Dermis blood vessel endothelial cell (primary cell): ENCODE data around the gene OR4K15. TPM values are rescaled to one million over a fixed set of nuclear protein-coding genes. Genes with fewer than 3 reads are reported as not detected.
"Not testable (repeated sequence)": the region's sequence is repeated elsewhere in the genome, so short reads cannot be mapped to it uniquely, and the experiment has no call there.

Source experiments
- DNase-seq: peaks from one replicate; pipeline ENCODE4 v3.0.0; 2010
- total RNA-seq: library from RNA; depleted of rRNA; stranded (reverse); fragments of >200 nt; gene quantifications from 2 replicates; pipeline ENCODE4 v1.2.3, GENCODE V29; 2014

Gene OR4K15
- not detected in 2 replicates for total RNA-seq

- no peak for DNase-seq
Observed at GRCh38 chr14:19975291-19975690, at the start of gene OR4K15. OR4K15 (plus strand) TSS chr14:19975591; CDS start chr14:19975591, 0 bp downstream.

DNA sequence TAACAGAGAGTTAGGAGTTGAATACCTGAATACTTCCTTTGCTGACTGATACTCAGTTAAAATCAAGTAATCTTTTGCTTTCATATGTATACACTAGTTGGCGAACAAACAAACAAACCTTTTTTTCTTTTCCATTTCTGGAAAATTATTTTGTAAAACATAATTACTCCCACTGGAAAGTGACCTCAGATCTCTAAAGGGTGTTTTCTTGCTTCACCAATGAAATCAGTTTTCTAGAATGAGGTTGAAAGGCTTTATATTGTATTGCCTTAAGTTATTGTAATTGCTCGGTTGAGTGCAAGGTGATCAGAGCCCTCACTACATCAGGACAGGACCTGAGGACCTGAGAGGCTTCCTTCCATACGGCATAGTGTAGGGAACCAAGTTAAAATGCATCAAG is 44.8 kb upstream of the OR4K15 start, which contains the start of gene OR4K1:
OR4K1 (plus strand) TSS at position 301 of the 400 bp plus-strand sequence. CDS start 4,750 bp downstream, outside the sequence.
- no peak for DNase-seq

GRCh38 chr14:19941668-19942067 is 33.7 kb upstream of the OR4K15 start:
- DNase-seq, result no peak

GRCh38 chr14:19947413-19948090 is 27.8 kb upstream of the OR4K15 start:
- DNase-seq, result no peak

- DNase-seq, result no peak
Observed at GRCh38 chr14:19949218-19949617, 26.2 kb upstream of the OR4K15 start.

DNA sequence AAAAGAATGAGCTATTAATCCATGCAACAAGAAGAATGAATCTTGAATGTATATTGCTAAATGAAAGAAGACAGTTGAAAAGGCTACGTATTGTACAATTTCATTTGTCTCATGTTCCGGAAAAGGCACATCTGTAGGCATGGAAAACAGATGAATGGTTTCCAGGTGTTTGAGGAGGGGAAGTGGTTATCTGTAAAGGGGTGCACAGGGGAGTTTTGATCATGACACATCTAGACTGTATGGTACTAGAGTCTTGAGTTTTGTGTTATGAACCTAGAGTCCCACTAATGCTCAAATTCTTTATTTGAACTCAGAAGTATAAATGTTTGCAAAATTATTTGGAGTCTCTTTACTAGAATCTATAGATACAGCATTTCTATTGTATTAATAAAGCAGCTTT is 5.7 kb upstream of the OR4K15 start:
- not testable (repeated sequence) for DNase-seq

DNA sequence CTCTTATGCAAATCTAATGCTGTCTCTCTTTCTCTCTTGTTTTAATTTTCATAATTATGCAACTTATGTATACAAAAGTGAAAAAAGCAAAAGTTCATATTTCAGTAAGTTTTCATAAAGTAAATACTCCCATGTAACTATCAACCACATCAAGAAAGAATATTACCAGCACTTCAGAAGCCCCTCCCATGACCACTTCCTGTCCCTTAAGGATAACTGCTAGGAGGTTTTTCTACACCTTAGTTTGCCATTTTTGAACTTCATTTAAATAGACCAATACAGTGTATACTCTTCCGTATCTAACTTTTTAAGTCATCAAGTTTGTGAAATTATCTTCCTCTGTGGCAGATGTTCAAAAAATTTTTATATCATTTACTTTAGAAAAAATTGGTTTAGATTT is 547 bp upstream of the OR4K15 start:
- DNase-seq, result no peak

DNA sequence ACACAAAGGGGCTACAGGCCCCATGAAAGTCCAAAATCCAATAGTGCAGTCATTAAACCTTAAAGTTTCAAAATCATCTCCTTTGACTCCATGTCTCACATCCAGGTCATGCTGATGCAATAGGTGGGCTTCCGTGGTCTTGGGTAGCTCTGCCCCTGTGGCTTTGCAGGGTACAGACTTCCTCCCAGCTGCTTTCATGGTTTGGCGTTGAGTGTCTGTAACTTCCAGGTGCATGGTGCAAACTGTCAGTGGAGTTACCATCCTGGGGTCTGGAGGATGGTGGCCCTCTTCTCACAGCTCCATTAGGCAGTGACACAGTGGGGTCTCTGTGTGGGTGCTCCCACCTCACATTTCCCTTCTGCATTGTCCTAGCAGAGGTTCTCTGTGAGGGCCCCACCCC is 18.0 kb downstream of the OR4K15 start:
- no peak for DNase-seq

DNA sequence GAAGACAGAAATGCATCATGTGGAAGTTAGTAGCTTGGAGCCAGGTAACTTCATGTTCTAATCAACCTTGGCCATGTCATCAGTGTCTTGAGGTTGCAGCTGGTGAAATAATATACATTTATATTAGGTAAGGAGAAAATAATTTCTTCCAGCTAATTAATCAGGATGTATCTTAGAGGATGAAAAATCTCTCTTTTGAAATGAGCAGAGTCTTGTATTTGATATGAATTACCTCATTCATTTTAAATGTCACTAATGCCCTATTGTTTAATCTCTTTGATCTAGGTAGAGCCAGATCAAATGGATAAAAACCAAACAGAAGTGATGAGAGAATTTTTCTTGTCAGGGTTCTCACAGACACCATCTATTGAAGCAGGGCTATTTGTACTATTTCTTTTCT is 26.5 kb downstream of the OR4K15 start, which contains the start of gene OR4Q2:
OR4Q2 (plus strand) TSS at position 301 of the 400 bp plus-strand sequence.
- no peak for DNase-seq

DNA sequence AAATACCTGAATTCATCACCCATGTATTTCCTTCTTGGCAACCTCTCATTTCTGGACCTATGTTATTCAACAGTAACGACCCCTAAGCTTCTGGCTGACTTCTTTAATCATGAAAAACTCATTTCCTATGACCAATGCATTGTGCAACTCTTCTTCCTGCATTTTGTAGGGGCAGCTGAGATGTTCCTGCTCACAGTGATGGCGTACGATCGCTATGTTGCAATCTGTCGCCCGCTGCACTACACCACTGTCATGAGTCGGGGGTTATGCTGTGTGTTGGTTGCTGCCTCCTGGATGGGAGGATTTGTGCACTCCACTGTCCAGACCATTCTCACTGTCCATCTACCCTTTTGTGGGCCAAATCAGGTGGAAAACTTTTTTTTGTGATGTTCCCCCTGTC is 26.9 kb downstream of the OR4K15 start:
- no peak for DNase-seq

DNA sequence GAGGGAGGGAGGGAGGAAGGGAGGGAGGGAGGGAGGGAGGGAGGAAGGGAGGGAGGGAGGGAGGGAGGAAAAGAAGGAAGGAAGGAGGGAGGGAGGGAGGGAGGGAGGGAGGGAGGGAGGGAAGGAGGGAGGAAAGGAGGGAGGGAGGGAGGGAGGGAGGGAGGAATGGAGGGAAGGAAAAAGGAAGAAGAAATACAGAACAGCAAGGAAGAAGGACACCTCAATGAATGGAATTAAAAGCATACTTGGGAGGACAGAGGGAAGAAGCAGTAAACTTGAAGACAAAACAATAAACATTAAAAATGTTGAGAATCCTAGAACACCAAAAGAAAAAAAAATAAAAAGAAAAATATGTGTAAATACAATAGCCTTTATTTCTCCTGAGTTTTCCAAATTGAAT is 32.8 kb downstream of the OR4K15 start:
- no peak for DNase-seq

GRCh38 chr14:20019257-20019865 is 44.0 kb downstream of the OR4K15 start, which contains the start of gene OR4K14:
OR4K14 (minus strand) TSS chr14:20019307; CDS start chr14:20015193, 4,114 bp downstream.
- no peak for DNase-seq

Other genes with a start within 250 kb of the OR4K15 start
- gene OR4Q3, start 232.0 kb upstream of the OR4K15 start, total RNA-seq, result not detected in 2 replicates
- gene OR4M1, start 202.1 kb upstream of the OR4K15 start, total RNA-seq, result not detected in 2 replicates
- gene OR4N2, start 171.8 kb upstream of the OR4K15 start, total RNA-seq, result not detected in 2 replicates
- not detected in 2 replicates for gene OR4K2, start 100.4 kb upstream of the OR4K15 start, total RNA-seq
- not detected in 2 replicates for gene OR4K5, start 55.0 kb upstream of the OR4K15 start, total RNA-seq
- gene OR4K1, start 44.7 kb upstream of the OR4K15 start, total RNA-seq, result not detected in 2 replicates
- gene OR4Q2, start 26.6 kb downstream of the OR4K15 start, total RNA-seq, result not detected in 2 replicates
- not detected in 2 replicates for gene OR4K14, start 43.7 kb downstream of the OR4K15 start, total RNA-seq
- gene OR4K13, start 60.4 kb downstream of the OR4K15 start, total RNA-seq, result not detected in 2 replicates
- gene OR4L1, start 84.5 kb downstream of the OR4K15 start, total RNA-seq, result not detected in 2 replicates
- gene OR4K17, start 135.1 kb downstream of the OR4K15 start, total RNA-seq, result not detected in 2 replicates
- gene OR4N5, start 163.2 kb downstream of the OR4K15 start, total RNA-seq, result not detected in 2 replicates
- not detected in 2 replicates for gene OR11G2, start 215.3 kb downstream of the OR4K15 start, total RNA-seq
- gene OR11H6, start 248.1 kb downstream of the OR4K15 start, total RNA-seq, result not detected in 2 replicates